ENCODE measurements around the gene CCR4.
"Not testable (repeated sequence)": the region's sequence is repeated elsewhere in the genome, so short reads cannot be mapped to it uniquely, and the experiment has no call there.

CCR4 gene

DNA sequence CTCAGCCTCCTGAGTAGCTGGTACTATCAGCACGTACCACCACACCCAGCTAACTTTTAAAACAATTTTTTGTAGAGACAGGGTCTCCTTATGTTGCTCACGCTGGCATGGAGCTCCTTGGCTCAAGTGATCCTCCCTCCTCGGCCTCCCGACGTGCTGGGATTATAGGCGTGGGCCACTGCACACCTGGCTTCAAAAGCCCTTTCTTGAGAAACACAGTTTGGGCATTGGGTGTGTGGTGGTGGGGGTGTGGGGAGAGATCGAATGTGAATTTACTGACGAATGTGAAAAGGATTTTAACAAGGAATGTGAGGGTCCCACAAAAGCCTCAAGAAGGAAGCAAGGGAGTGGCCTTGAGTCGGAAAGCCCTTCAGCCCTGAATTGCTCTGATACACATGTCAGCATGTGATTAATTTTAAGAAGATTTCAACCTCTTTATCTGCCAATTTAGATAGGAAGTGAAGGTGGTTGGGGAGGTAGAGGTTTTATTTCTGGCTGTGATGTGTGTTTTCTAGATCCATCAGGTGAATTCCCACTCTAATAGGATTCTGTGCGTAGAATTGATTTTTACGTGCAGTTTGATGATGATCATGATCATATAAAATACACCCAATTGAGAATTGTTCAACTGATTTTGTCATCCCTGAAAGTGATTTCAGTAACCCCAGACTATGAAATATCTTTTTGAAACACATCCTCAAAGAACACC lies 1.1 kb downstream of the CCR4 start:
- DNase-seq: peak; percentile 29

DNA sequence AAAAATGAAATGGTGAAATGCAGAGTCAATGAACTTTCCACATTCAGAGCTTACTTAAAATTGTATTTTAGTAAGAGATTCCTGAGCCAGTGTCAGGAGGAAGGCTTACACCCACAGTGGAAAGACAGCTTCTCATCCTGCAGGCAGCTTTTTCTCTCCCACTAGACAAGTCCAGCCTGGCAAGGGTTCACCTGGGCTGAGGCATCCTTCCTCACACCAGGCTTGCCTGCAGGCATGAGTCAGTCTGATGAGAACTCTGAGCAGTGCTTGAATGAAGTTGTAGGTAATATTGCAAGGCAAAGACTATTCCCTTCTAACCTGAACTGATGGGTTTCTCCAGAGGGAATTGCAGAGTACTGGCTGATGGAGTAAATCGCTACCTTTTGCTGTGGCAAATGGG lies 3.1 kb downstream of the CCR4 start:
- DNase-seq: peak; percentile 27

DNA sequence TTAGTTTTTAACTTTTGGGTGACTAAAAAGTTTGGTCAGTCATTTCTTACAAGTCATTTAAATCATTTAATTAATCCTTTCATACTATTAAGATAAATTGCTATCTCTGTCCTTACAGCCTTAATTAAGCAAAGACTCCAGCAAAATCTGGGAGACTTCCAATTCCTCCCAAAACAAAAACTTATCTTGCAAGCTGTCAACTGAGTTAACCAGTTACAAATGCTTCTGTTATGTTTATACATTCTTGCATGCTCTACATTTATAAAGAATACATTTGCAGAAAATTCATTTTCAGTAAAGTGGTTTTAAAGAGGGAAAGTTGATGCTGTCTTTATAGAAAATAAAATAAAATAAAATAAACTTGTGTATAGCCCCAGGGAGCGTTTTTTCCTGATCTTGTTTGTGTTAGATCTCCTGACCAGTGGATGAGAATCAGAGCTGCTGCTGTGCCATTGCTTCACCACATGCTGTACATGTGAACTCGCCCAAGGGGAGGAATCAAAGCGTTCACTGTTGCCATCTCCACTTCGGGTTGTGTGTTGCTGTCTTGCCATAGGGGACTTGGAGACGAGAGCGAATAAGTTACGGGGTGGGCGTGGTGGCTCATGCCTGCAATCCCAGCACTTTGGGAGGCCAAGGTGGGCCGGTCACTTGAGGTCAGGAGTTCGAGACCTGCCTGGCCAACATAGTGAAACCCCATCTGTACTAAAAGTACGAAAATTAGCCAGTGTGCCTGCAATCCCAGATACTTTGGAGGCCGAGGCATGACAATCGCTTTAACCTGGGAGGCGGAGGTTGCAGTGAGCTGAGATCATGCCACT lies 5.5 kb downstream of the CCR4 start:
- peak; percentile 27 for DNase-seq

DNA sequence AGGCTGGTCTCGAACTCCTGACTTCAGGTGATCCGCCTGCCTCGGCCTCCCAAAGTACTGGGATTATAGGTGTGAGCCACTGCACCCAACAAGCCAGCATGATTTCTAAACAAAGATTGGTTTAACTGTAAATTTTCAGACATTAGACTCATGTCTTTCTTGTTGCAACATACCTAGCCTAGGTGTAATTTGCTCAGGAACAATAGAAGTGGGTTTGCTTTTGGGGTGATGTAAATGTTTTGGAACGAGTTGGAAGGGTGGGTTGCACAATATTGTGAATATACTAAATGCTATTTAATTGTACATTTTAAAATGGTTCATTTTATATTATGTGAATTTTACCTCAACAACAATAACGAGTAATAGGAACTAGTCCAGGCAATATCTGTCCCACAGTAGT lies 7.1 kb downstream of the CCR4 start:
- DNase-seq: no peak

DNA sequence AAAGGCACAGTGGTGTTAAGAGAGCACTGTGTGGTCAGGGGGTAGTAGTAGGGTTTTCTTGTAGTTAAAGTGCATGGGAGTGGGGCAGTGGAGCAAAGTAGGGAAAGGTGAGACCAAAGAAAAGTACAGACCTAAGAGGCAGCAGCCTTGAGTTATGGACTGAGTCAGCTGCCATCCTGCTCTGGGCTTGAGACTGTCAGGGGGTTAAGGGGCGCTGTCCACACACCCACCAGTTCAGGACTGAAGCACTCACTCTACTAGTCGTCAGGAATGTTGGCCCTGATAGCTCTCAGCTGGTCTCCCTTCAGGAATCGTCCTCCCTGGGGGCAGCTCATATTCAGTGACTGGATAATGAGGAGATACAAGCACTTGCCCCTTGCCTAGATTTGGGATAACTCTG lies 7.9 kb downstream of the CCR4 start:
- peak; percentile 49 for DNase-seq

DNA sequence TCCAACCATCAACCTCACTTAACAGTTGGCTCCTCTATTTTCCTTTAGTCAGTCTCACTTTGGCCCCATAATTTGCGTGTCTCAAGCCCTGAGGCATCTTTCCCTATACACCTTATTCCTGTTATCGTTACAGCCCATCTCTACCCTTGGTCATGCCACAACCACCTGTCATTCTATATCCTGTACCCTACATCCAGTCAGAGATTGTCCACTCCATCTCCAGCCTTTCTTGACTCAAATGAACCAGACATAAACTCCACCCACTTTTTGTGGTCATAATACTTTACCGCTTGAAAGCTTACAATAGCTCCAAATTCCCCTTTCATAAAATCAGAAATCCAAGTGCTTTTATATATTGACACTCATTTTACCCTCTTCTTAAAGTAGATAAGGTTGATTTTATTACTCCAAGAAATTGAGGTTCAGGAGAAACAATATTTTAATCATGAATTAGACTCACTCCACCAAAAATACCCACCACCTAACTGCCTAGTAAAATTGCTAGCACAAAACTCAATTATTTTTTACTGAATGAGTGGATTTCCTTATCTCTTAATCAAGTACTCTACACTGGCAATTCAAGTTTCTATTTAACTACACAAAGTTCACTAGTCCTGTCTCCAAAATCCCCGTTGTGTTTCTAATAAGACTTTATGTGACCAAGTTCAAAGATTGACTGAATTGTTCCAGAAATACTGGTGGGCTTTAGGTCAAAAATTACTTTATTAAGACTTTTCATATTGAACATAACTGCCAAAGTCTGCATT lies 9.1 kb downstream of the CCR4 start:
- DNase-seq: peak; percentile 85

DNA sequence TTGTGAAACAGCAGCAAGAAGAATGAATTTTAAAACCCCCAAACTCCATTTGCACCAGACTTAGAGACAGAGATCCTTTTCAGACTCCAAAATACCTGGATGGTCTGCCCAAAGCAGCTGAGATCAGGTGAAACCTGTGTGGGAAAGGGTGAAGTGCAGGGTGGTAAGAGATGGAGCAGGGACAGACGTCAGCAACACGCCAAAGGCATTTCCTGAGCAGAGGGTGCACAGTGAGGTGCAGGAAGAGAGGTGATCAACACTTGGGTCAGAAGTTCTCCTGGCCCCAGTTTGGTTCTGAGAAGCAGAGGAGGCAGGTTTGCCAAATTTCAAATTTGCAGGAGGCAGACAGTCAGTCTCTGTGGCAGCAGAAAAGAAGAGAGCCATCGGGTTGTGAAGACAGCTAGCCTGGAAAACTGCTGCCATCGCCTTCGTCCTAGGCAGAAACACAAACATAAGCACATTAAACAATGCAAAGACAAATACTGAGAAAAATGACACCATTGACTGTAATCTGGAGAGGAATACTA lies 9.8 kb downstream of the CCR4 start:
- peak; percentile 52 for DNase-seq

DNA sequence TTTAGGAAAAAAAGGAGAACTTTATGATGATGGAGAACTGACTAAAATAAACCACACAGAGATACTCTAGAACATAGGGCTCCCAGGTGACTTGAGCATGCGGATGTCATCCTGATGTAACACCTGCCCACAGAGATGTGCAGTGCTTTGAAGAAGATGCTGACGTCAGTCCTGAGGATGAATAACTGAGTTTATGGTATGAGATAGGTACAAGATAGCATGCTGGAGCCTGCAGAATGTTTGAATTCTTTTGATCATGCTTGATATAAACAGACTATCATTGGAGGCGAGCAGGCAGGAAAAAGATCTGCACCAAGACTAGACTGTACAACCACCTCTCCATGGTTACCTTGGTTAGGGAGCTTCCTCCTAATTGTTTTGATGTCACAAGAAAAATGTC lies 12.4 kb downstream of the CCR4 start:
- DNase-seq: peak; percentile 35

DNA sequence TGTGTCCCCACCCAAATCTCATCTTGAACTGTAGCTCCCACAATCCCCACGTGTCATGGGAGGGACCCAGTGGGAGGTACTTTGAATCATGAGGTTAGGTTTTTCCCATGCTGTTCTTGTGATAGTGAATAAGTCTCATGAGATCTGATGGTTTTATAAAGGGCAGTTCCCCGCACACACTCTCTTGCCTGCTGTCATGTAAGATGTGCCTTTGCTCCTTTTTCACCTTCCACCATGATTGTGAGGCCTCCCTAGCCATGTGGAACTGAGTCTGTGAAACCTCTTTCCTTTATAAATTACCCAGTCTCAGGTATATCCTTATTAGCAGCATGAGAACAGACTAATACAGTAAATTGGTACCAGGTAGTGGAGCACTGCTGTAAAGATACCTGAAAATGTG lies 13.3 kb downstream of the CCR4 start:
- not testable (repeated sequence) for DNase-seq

DNA sequence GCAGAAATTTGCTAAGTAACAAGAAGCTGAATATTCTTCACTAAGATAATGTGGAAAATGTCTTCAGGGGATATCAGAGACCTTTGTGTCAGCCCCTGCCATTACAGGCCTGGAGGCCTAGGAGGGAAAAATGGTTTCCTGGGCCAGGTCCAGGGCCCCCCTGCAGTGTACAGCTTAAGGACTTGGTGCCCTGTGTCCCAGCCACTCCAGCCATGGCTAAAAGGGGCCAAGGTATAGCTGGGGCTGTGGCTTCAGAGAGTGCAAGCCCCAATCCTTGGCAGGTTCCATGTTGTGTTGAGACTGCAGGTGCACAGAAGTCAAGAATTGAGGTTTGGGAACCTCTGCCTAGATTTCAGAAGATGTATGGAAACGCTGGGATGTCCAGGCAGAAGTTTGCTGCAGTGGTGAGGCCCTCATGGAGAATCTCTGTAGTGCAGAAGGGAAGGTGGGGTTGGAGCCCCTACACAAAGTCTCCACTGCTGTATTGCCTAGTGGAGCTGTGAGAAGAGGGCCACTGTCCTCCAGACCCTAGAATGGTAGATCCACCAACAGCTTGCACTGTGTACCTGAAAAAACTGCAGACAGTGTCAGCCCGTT lies 14.3 kb downstream of the CCR4 start:
- not testable (repeated sequence) for DNase-seq

DNA sequence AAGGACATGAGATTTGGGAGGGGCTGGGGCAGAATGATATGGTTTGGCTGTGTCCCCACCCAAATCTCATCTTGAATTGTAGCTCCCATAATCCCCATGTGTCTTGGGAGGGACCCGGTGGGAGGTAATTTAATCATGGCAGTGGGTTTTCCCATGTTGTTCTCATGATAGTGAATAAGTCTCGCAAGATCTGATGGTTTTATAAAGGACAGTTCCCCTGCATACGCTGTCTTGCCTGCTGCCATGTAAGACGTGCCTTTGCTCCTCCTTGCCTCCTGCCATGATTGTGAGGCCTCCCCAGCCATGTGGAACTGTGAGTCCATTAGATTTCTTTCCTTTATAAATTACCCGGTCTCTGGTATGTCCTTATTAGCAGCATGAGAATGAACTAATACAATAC lies 15.2 kb downstream of the CCR4 start:
- DNase-seq: not testable (repeated sequence)

DNA sequence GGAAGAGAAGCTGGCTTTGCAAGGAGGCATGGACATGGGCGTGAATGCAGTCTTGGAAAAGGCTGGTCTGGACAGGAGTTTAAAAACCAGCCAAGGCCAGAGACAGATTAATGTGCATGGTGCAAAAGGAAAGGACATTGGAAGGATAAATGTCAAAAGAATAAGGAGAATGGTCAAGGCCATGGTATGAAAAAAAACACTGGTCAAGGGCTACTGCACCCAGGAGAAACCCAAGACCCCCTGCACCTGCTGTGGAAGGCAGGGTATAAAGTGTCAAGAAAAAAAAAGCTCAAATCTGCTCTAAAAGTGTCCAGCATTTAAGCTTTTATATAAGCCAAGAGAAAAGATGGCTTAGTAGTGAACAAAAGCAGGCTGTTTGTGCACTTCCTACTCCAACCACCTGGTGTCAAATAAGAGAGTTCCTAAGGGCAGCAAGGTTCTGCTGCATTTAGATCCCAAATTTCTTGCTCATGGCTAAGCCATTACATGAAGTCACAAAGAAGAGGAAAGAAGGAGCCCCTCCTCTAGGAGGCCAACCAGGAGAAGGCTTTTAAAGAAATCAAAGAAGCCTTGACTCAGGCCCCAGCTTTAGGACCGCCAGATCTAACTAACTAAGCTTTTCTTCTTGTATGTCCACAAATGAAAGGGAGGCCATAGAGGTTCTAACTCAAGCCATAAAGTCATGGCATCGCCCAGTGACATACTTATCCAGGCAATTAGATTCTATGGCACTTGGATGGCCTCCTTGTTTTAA lies 16.9 kb downstream of the CCR4 start:
- DNase-seq: no peak

DNA sequence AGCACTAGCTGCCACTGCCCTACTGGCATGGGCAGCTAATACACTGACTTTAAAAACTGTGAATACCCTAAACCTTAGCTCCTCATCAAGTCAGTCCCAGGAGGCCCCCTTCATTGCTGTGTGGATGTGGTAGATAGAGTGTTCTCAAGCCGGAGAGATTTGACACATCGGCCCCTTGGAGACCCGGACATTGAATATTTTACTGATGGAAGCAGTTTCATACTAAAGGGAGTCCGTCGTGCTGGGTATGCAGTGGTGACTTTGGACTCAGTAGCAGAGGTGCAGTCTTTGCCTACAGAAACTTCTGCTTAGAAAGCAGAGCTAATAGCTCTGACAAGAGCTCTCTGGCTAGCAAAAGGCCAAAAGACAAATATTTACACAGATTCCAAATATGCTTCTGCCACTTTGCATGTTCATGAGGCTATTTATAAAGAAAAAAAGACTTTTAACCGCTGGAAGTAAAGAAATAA lies 17.5 kb downstream of the CCR4 start:
- no peak for DNase-seq

DNA sequence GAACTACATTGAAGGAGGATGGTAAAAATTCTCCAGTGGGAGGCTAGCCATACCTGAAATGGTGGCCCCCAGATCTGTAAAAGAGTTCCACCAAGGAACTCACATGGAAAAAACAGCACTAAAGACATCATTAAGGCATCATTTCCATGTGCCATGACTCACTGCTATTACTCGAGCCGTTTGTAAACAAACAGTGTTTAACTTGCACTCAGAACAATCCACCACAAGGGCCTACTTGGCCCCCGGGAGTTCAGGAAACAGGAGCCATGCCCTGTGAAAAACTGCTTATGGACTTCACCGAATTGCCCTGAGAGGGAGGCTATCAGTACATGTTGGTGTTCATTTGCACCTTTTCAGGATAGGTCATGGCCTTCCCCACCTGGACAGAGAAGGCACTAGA lies 18.2 kb downstream of the CCR4 start:
- no peak for DNase-seq

DNA sequence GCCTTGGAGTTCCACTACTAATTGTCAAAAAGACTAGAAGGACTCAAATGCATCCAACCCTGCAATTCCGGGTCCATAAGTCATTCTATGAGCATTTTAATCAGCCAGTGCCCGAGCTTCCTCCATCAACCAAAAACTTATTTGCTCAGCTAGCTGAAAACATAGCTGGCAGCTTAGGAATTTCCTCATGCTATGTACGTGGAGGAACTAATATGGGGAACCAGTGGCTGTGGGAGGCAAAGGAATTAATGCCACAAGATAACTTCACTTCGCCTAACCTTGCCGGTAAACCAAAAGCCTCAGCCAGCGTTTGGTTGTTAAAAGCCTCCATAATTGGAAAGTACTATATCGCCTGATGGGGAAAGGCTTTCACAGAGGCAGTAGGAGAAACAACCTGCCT lies 19.8 kb downstream of the CCR4 start:
- not testable (repeated sequence) for DNase-seq

DNA sequence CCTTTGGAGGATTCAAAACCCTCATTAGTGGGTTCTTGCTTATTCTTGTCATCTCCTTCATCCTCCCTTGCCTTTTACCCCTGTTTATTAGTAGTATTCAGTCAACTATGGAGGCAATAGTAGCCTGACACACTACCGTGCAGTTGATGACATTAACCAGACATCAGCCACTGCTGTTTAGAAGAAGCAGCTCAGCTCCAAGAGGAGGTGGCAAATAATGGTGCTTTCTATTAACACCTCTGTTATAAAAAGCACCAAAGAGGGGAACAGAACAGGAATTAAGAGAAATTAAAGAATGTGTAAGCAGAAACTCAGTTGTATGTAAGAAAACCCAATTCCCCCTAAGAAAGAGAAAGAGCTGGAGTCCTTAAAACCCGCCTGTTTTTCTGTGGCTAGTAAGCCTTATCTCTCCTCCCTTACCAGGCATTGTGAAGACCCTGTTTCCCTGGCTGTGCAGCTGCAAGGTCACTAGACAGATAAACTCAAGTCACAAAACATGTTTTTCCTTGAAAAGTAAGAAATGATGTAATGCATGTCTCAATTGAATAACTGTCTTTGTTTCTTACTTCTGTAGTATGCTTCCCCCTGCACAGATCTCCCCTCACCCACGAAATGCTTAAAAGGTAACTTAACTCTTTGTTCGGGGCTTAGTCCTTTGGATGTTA lies 21.2 kb downstream of the CCR4 start:
- DNase-seq: no peak

DNA sequence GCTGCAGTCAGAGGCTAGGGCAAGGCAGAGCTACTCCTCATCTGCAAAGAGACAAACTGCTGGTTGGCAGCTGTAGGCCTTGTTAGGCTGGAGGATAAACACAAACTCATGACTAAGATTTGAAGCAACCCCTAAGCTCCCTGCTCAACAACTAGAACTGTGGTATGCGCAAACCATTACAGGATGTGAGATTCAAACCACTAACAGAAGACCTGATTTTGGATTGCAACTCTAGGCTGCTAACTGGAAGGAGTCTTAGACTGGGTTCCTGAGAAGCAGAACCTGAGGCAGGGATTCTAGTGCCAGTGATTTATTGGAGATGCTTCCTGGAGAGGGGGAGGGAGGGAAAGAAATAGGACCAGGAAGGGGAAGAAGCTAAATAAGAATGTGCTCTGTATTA lies 22.5 kb downstream of the CCR4 start:
- DNase-seq: peak; percentile 90

DNA sequence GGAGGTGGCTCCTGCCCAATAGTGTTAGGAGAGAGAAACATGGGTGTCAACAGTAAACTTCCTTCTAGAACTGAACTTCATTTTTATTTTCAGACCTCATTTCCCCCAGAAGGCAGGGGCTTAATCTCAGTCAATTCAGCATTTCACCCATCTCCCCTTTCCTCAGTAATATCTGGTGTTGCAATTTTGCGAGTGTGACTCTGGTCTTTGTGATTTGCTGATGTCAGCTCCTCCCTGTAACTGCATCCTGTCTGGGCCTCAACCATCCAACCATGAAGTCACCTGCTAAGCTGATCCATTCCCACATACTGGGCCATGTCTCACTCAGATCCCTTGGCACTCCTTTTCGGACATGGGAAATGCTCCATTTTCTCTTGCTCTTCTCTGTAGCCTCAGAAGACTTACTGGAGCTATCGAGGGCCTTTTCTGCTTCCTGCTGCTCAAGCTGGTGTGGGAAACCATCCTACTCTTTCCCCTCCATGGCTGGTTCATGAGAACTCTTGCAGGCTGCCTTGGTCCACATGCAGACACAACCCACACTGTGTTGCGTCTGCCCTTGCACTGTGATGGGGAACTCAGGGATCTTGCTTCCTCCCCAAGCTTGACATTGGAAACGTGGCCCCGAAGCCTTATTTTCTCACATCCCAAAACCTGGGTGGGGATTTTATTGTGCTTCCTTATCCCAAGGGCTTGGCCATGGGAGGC lies 24.6 kb downstream of the CCR4 start:
- peak; percentile 45 for DNase-seq

DNA sequence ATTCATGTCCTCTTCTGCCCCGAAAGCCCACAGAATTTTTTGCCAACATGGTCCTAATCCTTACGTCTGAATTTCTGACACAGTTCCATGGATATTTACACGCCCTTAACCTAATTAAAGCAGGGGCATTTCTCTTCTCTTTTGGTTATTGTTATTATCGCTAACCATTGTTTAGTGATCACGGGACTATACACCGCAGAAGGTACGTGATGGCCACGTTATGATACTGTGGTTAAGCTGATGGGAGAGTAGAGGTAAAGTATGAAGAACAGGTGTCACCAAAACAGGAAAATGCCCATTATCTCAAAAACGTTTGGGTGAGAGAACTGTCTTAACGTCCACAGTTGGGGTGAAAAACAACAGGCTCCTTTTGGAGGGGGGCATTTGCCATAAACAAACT lies 26.4 kb downstream of the CCR4 start:
- no peak for DNase-seq

DNA sequence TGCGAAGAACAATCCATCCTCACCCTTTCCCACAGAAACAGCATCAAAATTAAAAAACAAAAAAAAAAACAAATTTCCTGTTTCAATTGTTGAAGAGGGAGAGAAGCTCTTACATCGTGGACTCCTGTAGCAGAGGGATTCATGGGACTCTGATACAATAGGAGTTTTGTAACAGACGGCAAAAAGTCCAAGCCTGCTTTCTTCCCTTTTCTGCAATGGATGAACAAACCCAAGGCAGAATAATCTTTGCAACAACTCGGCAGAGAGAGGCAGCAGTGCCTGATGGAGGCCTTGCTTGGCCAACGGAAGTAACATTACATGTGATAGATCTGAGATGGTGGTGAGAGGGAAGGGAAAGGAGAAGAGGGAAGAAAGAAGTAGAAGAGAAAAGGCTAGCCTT lies 26.9 kb downstream of the CCR4 start:
- no peak for DNase-seq

DNA sequence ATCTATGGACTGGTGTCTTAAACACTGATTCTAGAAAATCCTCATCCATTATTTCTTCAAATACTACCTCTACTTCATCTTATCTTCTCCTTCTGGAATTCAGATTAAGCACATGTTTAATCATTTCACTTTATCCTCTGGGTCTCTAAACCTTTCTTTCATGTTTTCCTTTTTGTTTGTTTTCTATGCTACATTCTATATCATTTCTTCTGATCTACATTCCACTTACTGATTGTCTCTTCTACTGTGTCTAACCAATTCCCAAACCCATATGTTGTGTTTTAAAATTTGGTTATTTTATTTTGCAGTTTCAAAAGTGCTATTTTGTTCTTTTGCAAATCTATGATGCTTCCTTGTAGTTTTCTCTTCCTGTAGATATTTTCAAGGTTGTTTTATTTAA lies 31.7 kb downstream of the CCR4 start:
- no peak for DNase-seq
